WI38 (cell line): ENCODE results near the gene ZCCHC13.
"Not testable (repeated sequence)": the region's sequence is repeated elsewhere in the genome, so short reads cannot be mapped to it uniquely, and the experiment has no call there.

ENCODE experiments used
- H3K4me3 ChIP-seq: 2 replicates; pipeline ENCODE4 v1.5.1; 2011; ENCODE audit warnings: low read depth, mild to moderate bottlenecking, control low read depth, low read length
- TF ChIP-seq, protein P1 (sequence below): IDR thresholded peaks from 2 replicates; pipeline ENCODE4 v1.5.1; 2012; ENCODE audit warnings: low read depth, mild to moderate bottlenecking, control low read depth, low read length

The ZCCHC13 gene

DNA sequence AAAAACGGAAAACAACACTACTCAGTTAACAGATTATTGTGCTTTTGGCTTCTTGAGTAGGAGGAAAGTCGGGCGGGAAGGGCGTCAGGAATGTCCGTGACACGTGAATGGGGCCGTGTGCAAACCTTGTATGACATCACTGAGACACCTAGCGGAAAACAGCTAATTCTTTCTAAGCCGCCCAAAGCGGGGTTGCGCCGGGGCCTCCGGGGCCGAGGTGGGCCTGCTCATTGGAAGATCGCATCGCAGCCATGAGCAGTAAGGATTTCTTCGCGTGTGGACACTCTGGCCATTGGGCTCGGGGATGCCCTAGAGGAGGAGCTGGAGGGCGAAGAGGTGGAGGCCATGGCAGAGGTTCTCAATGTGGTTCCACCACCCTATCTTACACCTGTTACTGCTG lies at the start of gene ZCCHC13:
Gene ZCCHC13, plus strand, starts transcription at position 165 of the 400 bp plus-strand sequence. Its CDS starts 87 bp downstream, at position 252.
- TF ChIP-seq, protein P1, sequence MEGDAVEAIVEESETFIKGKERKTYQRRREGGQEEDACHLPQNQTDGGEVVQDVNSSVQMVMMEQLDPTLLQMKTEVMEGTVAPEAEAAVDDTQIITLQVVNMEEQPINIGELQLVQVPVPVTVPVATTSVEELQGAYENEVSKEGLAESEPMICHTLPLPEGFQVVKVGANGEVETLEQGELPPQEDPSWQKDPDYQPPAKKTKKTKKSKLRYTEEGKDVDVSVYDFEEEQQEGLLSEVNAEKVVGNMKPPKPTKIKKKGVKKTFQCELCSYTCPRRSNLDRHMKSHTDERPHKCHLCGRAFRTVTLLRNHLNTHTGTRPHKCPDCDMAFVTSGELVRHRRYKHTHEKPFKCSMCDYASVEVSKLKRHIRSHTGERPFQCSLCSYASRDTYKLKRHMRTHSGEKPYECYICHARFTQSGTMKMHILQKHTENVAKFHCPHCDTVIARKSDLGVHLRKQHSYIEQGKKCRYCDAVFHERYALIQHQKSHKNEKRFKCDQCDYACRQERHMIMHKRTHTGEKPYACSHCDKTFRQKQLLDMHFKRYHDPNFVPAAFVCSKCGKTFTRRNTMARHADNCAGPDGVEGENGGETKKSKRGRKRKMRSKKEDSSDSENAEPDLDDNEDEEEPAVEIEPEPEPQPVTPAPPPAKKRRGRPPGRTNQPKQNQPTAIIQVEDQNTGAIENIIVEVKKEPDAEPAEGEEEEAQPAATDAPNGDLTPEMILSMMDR, result no peak
- H3K4me3 ChIP-seq, result no peak within 1 kb of the TSS

DNA sequence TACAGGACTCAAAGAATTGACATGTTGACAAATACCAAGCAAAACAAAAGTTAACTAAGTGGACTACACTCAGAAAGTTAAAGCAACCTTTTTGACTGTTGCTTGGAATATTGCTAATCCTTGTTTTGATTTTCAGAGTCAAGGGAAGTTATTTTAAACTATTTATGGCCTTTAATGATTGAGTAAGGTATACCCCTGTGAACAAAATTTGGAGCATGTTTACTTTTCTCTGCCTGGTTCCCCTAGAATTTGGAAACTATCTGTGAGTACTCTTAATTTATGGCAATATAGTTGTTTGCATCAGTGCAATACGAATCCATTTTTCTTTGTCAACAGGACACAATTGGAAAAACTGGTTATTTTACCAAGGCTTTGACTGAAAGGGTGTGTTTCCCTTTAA lies 45.9 kb upstream of the ZCCHC13 start:
- not testable (repeated sequence) for H3K4me3 ChIP-seq

GRCh38 chrX:74259885-74260491 lies 44.0 kb upstream of the ZCCHC13 start:
- TF ChIP-seq, protein P1, result no peak
- no peak overlapping the region for H3K4me3 ChIP-seq

- TF ChIP-seq, protein P1, result no peak
- no peak overlapping the region for H3K4me3 ChIP-seq
Measured at GRCh38 chrX:74262452-74263209, 41.3 kb upstream of the ZCCHC13 start.

DNA sequence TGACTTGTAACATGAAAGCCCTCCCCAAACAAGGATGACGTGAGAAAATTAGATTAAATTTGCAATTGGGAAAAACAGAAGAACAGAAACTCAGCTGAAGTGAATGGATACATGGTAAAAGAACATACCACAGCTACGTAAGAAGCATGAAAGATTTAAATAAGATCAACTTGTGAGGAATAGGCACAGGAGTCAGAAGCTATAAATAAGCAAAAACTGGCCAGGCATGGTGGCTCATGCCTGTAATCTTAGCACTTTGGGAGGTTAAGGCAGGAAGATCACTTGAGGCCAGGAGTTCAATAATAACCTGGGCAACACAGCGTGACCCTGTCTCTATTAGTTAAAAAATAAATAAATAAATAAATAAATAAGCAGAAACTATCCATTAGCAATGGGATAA lies 33.6 kb upstream of the ZCCHC13 start:
- TF ChIP-seq, protein P1, result no peak

DNA sequence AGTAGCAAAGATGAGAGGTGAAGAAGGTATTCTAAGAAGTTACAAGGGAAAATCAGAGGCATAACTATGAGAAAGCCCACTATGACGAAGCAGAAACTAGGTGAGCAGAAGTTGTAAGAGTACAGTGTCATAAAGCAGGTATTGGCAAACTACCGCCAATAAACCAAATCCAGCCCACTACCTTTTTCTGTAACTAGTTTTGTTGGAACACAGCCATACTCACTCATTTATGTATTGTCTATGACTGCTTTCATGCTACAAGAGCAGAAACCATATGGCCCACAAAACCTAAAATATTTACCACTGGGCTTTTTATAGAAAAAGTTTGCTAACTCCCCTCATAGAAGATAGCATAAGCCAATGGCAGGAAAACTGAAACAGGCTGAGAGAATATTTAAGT lies 31.8 kb upstream of the ZCCHC13 start:
- TF ChIP-seq, protein P1, result no peak
- H3K4me3 ChIP-seq, result no peak overlapping the region

More for the DNA sequence above, 33.6 kb upstream of the ZCCHC13 start:
- H3K4me3 ChIP-seq, result no peak overlapping the region

GRCh38 chrX:74274516-74274915 lies 29.5 kb upstream of the ZCCHC13 start:
- H3K4me3 ChIP-seq, result no peak overlapping the region
- TF ChIP-seq, protein P1, result no peak
